Colonic mucosa (tissue), 4 donors: ENCODE data around the gene PROC. TPM values are rescaled to one million over a fixed set of nuclear protein-coding genes. Genes with fewer than 3 reads are reported as not detected.
"Not testable (repeated sequence)": the region's sequence is repeated elsewhere in the genome, so short reads cannot be mapped to it uniquely, and the experiment has no call there.

Source experiments
- DNase-seq: peaks from one replicate; pipeline ENCODE4 v3.0.0-alpha.2; 2020
- H3K27ac ChIP-seq: fragments of 200-600 bp; one replicate; pipeline ENCODE4 v1.8.0; 2021
- H3K27me3 ChIP-seq: fragments of 200-600 bp; one replicate; pipeline ENCODE4 v1.8.0; 2021
- H3K36me3 ChIP-seq: fragments of 200-600 bp; one replicate; pipeline ENCODE4 v1.8.0; 2021
- H3K4me1 ChIP-seq: fragments of 200-600 bp; one replicate; pipeline ENCODE4 v1.8.0; 2021; ENCODE audit warnings: mild to moderate bottlenecking
- H3K4me3 ChIP-seq: fragments of 200-600 bp; one replicate; pipeline ENCODE4 v1.8.0; 2021
- H3K9ac ChIP-seq, 2 donors: one replicate each; pipeline ENCODE4 v1.7.0; 2013; ENCODE audit warnings: control low read depth in 2 of 2, low read depth in 2 of 2, low read length in 2 of 2
- H3K9me3 ChIP-seq: fragments of 200-600 bp; one replicate; pipeline ENCODE4 v1.8.0; 2021
- intact Hi-C: fragments of 100-400 bp; cut with DNase I; formaldehyde crosslinking; loops from one replicate; pipeline ENCODE4 v1.14.1; 2022
- total RNA-seq, 2 donors: library from RNA; stranded (reverse); fragmentation: NEBNext Ultra II Directional in 1 of 2; extraction: Animal tissue kit (Norgen Biotek cat#: 25700) in 1 of 2; gene quantifications; one replicate each; pipeline ENCODE4 v1.2.1, GENCODE V29; 2021
- TF ChIP-seq, protein P1 (sequence below): fragments of 200-600 bp; IDR thresholded peaks from one replicate; pipeline ENCODE4 v1.8.0; 2022; ENCODE audit warnings: antibody characterized with exemption, mild to moderate bottlenecking
- donor health status: healthy.
- donor health status: DM: no; HTN: no; CAD: no.
- donor health status: DM: no; HTN: no; CAD: no.

Gene PROC
- total RNA-seq, 2 donors from 2014 or later = 0.96 to 3.4 TPM

DNA sequence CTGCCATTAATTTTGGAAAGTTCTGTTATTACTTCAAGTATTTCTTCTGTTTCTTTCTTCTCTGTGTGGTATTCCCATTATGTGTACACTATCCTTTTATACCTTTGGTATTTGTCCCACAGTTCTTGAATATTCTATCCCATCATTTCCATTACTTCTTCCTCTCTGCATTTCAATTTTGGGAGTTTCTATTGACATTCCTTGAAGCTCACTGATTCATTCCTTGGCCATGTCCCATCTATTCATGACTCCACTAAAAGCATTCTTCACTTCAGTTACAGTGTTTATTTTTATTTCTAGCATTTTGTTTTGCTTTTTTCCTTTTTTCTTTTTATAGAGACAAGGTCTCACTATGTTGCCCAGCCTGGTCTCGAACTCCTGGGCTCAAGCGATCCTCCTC is 30.3 kb downstream of the PROC start:
- H3K9me3 ChIP-seq = no peaks in the 10 kb centered on the region
- H3K4me1 ChIP-seq = no peaks in the 10 kb centered on the region
- H3K9ac ChIP-seq = no peak overlapping the region
- DNase-seq = no peak
- no peak overlapping the region for H3K4me3 ChIP-seq
- H3K27me3 ChIP-seq = no peaks in the 10 kb centered on the region
- no peaks in the 10 kb centered on the region for H3K36me3 ChIP-seq
- TF ChIP-seq, protein P1, sequence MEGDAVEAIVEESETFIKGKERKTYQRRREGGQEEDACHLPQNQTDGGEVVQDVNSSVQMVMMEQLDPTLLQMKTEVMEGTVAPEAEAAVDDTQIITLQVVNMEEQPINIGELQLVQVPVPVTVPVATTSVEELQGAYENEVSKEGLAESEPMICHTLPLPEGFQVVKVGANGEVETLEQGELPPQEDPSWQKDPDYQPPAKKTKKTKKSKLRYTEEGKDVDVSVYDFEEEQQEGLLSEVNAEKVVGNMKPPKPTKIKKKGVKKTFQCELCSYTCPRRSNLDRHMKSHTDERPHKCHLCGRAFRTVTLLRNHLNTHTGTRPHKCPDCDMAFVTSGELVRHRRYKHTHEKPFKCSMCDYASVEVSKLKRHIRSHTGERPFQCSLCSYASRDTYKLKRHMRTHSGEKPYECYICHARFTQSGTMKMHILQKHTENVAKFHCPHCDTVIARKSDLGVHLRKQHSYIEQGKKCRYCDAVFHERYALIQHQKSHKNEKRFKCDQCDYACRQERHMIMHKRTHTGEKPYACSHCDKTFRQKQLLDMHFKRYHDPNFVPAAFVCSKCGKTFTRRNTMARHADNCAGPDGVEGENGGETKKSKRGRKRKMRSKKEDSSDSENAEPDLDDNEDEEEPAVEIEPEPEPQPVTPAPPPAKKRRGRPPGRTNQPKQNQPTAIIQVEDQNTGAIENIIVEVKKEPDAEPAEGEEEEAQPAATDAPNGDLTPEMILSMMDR = no peak
- H3K27ac ChIP-seq = no peak overlapping the region
- intact Hi-C loops = no loop called here

DNA sequence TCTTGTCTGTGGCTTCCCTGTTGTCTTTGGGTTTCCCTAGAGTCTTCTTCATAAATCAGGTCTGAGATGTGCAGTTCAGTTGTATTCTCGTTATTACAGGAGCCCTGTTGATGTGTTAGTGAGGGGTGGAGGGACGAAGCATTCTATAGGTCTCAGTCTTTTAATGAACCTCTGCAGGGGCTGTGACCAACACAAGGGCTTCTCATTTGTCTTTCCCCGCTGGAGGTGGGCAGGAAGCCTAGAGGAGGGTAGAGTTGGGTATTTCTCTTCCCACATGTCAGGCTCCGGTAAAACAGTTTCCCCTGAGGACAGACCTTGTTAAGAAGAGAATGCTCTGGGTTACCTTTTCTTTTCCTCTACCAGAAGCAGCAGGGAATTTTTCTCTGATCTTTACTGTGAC is 31.2 kb downstream of the PROC start:
- TF ChIP-seq, protein P1 = no peak

DNA sequence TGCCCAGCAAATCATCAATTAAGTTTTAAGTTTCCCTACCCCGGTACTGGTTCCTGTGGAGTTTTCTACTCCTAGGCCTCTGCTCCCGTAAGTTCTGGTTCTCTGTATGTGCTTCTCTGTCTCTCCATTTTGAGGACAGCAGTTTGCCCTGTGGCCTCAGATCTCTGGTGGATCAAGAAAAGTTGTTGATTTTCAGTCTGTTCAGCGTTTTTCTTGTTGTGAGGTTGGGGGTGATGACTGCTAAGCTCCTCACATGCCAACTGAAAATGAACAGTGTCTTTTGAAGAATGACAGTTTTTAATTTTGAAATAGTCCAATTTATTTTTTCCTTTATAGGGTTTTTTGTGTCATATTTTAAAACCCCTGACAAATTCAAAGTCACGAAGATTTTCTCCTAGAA is 31.7 kb downstream of the PROC start:
- no peak for DNase-seq
- no peaks in the 10 kb centered on the region for H3K4me1 ChIP-seq
- H3K27ac ChIP-seq = no peak overlapping the region
- H3K9me3 ChIP-seq = no peaks in the 10 kb centered on the region
- no peaks in the 10 kb centered on the region for H3K36me3 ChIP-seq
- H3K4me3 ChIP-seq = no peak overlapping the region
- H3K27me3 ChIP-seq = no peaks in the 10 kb centered on the region
- TF ChIP-seq, protein P1 = no peak
- intact Hi-C loops = no loop called here
- no peak overlapping the region for H3K9ac ChIP-seq

More for the DNA sequence above, 31.2 kb downstream of the PROC start:
- Histone ChIP-seq H3K4me1 (no peaks in the 10 kb centered on the region), H3K27ac (no peak overlapping the region), H3K4me3 (no peak overlapping the region), H3K9me3 (no peaks in the 10 kb centered on the region), H3K9ac (no peak overlapping the region), H3K36me3 (no peaks in the 10 kb centered on the region), H3K27me3 (no peaks in the 10 kb centered on the region)
- no peak for DNase-seq
- intact Hi-C loops = no loop called here

DNA sequence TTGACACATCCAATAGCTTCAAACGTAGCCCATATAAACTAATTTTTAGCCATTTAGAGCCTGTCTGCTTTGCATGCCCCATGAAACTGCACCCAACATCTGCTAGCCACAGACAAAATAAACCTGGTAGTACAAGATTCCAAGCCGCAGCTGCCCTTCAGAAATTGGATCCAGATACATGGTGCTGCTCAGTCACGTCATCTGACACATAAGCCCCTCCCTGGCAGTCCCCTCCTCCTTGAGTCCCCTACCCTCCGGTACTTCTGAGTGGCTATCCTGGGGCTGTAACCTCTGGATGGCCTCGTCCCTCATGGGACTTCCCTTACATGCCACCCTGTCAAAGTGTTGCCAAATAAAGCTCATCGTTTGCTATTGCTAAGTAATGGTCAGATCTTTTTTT is 33.8 kb downstream of the PROC start:
- no peaks in the 10 kb centered on the region for H3K9me3 ChIP-seq
- no peaks in the 10 kb centered on the region for H3K4me1 ChIP-seq
- intact Hi-C loops = no loop called here
- no peak overlapping the region for H3K4me3 ChIP-seq
- no peak for DNase-seq
- TF ChIP-seq, protein P1 = no peak
- H3K27ac ChIP-seq = no peak overlapping the region
- H3K36me3 ChIP-seq = no peaks in the 10 kb centered on the region
- H3K9ac ChIP-seq = no peak overlapping the region
- H3K27me3 ChIP-seq = no peaks in the 10 kb centered on the region

DNA sequence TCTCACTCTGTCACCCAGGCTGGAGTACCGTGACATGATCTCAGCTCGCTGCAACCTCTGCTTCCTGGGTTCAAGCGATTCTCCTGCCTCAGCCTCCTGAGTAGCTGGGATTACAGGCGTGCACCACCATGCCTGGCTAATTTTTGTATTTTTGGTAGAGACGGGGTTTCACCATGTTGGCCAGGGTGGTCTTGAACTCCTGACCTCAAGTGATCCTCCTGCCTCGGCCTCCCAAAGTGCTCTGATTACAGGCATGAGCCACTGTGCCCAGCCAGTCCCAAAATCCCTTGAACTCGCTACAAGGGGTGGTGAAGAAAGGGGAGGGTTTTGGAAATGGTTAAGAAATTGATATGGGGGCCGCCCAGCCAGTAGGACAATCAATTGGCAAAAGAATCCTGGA is 34.2 kb downstream of the PROC start:
- H3K9me3 ChIP-seq, H3K36me3 ChIP-seq, H3K9ac ChIP-seq, H3K4me3 ChIP-seq, intact Hi-C loops, H3K27ac ChIP-seq, H3K4me1 ChIP-seq, DNase-seq, H3K27me3 ChIP-seq: not testable (repeated sequence)

DNA sequence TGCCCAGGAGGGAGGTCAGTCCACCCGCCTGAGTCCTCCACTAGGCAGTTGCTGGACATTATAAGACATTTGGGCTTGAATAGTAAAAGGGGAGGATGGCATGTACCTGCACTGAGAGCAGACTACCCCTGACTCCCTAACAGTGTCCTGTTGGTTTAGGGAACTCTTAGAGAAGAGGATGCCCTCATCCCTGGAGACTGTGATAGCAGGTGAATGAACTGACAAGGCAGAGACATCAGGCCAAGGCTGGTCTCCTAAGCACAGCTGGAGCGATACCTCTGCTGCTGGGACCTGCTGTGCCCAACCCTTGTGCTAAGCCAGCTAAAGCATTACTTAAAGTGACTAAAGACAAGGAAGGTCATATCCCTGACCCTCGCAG is 34.8 kb downstream of the PROC start:
- intact Hi-C loops = no loop called here
- Histone ChIP-seq H3K9ac (no peak overlapping the region), H3K27me3 (no peaks in the 10 kb centered on the region), H3K27ac (no peak overlapping the region), H3K4me1 (no peaks in the 10 kb centered on the region), H3K9me3 (no peaks in the 10 kb centered on the region), H3K36me3 (no peaks in the 10 kb centered on the region), H3K4me3 (no peak overlapping the region)
- TF ChIP-seq, protein P1 = no peak
- no peak for DNase-seq
